OCI-LY1 (cell line): Measurements from ENCODE around the gene ATG2A.

ENCODE experiments used
- H2AFZ ChIP-seq: fragments of 200-600 bp; sonication (generic), shearing (Covaris generic); 2 replicates; pipeline ENCODE4 v1.6.0; 2014; ENCODE audit warnings: antibody characterized with exemption, mild to moderate bottlenecking, low read length
- H3F3A ChIP-seq: fragments of 200-600 bp; sonication (generic), shearing (Covaris generic); 2 replicates; pipeline ENCODE4 v1.6.0; 2014; ENCODE audit warnings: mild to moderate bottlenecking, antibody characterized with exemption, low read length, moderate library complexity; ENCODE audit not compliant: insufficient read depth
- H3K27ac ChIP-seq: fragments of 200-600 bp; sonication (generic); 2 replicates; pipeline ENCODE4 v1.5.1; 2014; ENCODE audit warnings: low read length, mixed run types, mild to moderate bottlenecking, low read depth; ENCODE audit not compliant: poor library complexity, severe bottlenecking
- H3K27me3 ChIP-seq: fragments of 200-600 bp; sonication (generic); 2 replicates; pipeline ENCODE4 v1.6.0; 2014; ENCODE audit warnings: antibody characterized with exemption, mild to moderate bottlenecking, low read length, moderate library complexity; ENCODE audit not compliant: insufficient read depth
- H3K36me3 ChIP-seq: fragments of 200-600 bp; sonication (generic); 2 replicates; pipeline ENCODE4 v1.6.1; 2014; ENCODE audit warnings: mild to moderate bottlenecking, antibody characterized with exemption, low read length, moderate library complexity, mixed read lengths; ENCODE audit not compliant: insufficient read depth
- H3K4me1 ChIP-seq: fragments of 200-600 bp; sonication (generic); 2 replicates; pipeline ENCODE4 v1.5.1; 2014; ENCODE audit warnings: mild to moderate bottlenecking, low read length, moderate library complexity; ENCODE audit not compliant: insufficient read depth, severe bottlenecking
- H3K4me2 ChIP-seq: fragments of 200-600 bp; sonication (generic), shearing (Covaris generic); 2 replicates; pipeline ENCODE4 v1.6.1; 2014; ENCODE audit warnings: low read length
- H3K4me3 ChIP-seq: fragments of 200-600 bp; sonication (generic); 2 replicates; pipeline ENCODE4 v1.5.1; 2014; ENCODE audit warnings: low read length, low read depth, mild to moderate bottlenecking, mixed read lengths; ENCODE audit not compliant: poor library complexity, severe bottlenecking
- H3K79me2 ChIP-seq: fragments of 200-600 bp; shearing (Covaris generic); 2 replicates; pipeline ENCODE4 v1.6.1; 2016; ENCODE audit warnings: mixed run types, low read length, mixed read lengths; ENCODE audit not compliant: insufficient read depth
- H3K9ac ChIP-seq: fragments of 200-600 bp; sonication (generic), shearing (Covaris generic); 2 replicates; pipeline ENCODE4 v1.6.1; 2014; ENCODE audit warnings: mild to moderate bottlenecking, low read length, mixed read lengths
- H3K9me2 ChIP-seq: fragments of 200-600 bp; sonication (generic), shearing (Covaris generic); 2 replicates; pipeline ENCODE4 v1.6.1; 2014; ENCODE audit warnings: low read depth, mild to moderate bottlenecking, low read length, mixed read lengths
- H3K9me3 ChIP-seq: fragments of 200-600 bp; shearing (Covaris generic); 2 replicates; pipeline ENCODE4 v1.6.1; 2014; ENCODE audit warnings: low read length, mixed read lengths
- H4K20me1 ChIP-seq: fragments of 200-600 bp; sonication (generic), shearing (Covaris generic); 2 replicates; pipeline ENCODE4 v1.6.0; 2016; ENCODE audit warnings: mild to moderate bottlenecking, low read length; ENCODE audit not compliant: insufficient read depth
- CTCF ChIP-seq: fragments of 200-600 bp; sonication (generic), shearing (Covaris generic); IDR thresholded peaks from 2 replicates; pipeline ENCODE4 v1.5.1; 2017; ENCODE audit warnings: mild to moderate bottlenecking, antibody characterized with exemption, low read length, moderate library complexity, mixed read lengths
- EZH2 ChIP-seq: fragments of 200-600 bp; sonication (generic), shearing (Covaris generic); IDR thresholded peaks from 2 replicates; pipeline ENCODE4 v1.8.0; 2017; ENCODE audit warnings: borderline replicate concordance, mixed run types, mild to moderate bottlenecking, antibody characterized with exemption, low read length, moderate library complexity, mixed read lengths

ATG2A gene

GRCh38 chr11:64887234-64887756 lies 29.7 kb downstream of the ATG2A start:
- Histone ChIP-seq H3K27me3 (no peaks in the 10 kb centered on the region), H3K9ac (peak overlapping the region; percentile 66), H2AFZ (peak overlapping the region; percentile 42; the same call in 1 of the 2 replicates), H3K79me2 (no peaks in the 10 kb centered on the region), H4K20me1 (no peaks in the 10 kb centered on the region), H3K4me3 (peak overlapping the region; percentile 52), H3K27ac (peak overlapping the region; percentile 80), H3K9me2 (no peaks in the 10 kb centered on the region), H3K36me3 (no peaks in the 10 kb centered on the region), H3F3A (no peaks in the 10 kb centered on the region), H3K4me2 (peak overlapping the region; percentile 76), H3K9me3 (no peaks in the 10 kb centered on the region), H3K4me1 (peaks cover 58% of the 10 kb centered on the region)
- no peak for TF ChIP-seq CTCF
- TF ChIP-seq EZH2: no peak

- TF ChIP-seq CTCF: no peak
- TF ChIP-seq EZH2: no peak
- peaks cover 75% of the 10 kb centered on the region for H3K4me1 ChIP-seq
- H3K9me3 ChIP-seq: no peaks in the 10 kb centered on the region
- no peaks in the 10 kb centered on the region for H3K79me2 ChIP-seq
- H3K9me2 ChIP-seq: no peaks in the 10 kb centered on the region
- no peaks in the 10 kb centered on the region for H3K36me3 ChIP-seq
- H3K4me3 ChIP-seq: no peak overlapping the region
- no peaks in the 10 kb centered on the region; the same call in 1 of the 2 replicates for H3F3A ChIP-seq
- no peak overlapping the region for H3K9ac ChIP-seq
- peak overlapping the region; percentile 64 for H3K27ac ChIP-seq
- H4K20me1 ChIP-seq: no peaks in the 10 kb centered on the region
- peak overlapping the region; percentile 67; the same call in 1 of the 2 replicates for H2AFZ ChIP-seq
- no peak overlapping the region for H3K4me2 ChIP-seq
- H3K27me3 ChIP-seq: no peaks in the 10 kb centered on the region
Measured at GRCh38 chr11:64885367-64886286, 31.4 kb downstream of the ATG2A start.

GRCh38 chr11:64884019-64884418 lies 33.0 kb downstream of the ATG2A start:
- no peaks in the 10 kb centered on the region for H3K79me2 ChIP-seq
- peak overlapping the region; percentile 28; the same call in 1 of the 2 replicates for H3K4me2 ChIP-seq
- H3K9me3 ChIP-seq: no peaks in the 10 kb centered on the region
- H3K4me3 ChIP-seq: no peak overlapping the region
- no peaks in the 10 kb centered on the region for H3K36me3 ChIP-seq
- TF ChIP-seq CTCF (no peak), EZH2 (no peak)
- H4K20me1 ChIP-seq: no peaks in the 10 kb centered on the region
- H3K27me3 ChIP-seq: no peaks in the 10 kb centered on the region
- peak overlapping the region; percentile 96 for H3K27ac ChIP-seq
- H3K9ac ChIP-seq: peak overlapping the region; percentile 33
- H2AFZ ChIP-seq: no peak overlapping the region
- no peaks in the 10 kb centered on the region; the same call in 1 of the 2 replicates for H3F3A ChIP-seq
- H3K9me2 ChIP-seq: no peaks in the 10 kb centered on the region
- peaks cover 91% of the 10 kb centered on the region for H3K4me1 ChIP-seq
